ENCODE measurements around the gene PALLD.

DNA sequence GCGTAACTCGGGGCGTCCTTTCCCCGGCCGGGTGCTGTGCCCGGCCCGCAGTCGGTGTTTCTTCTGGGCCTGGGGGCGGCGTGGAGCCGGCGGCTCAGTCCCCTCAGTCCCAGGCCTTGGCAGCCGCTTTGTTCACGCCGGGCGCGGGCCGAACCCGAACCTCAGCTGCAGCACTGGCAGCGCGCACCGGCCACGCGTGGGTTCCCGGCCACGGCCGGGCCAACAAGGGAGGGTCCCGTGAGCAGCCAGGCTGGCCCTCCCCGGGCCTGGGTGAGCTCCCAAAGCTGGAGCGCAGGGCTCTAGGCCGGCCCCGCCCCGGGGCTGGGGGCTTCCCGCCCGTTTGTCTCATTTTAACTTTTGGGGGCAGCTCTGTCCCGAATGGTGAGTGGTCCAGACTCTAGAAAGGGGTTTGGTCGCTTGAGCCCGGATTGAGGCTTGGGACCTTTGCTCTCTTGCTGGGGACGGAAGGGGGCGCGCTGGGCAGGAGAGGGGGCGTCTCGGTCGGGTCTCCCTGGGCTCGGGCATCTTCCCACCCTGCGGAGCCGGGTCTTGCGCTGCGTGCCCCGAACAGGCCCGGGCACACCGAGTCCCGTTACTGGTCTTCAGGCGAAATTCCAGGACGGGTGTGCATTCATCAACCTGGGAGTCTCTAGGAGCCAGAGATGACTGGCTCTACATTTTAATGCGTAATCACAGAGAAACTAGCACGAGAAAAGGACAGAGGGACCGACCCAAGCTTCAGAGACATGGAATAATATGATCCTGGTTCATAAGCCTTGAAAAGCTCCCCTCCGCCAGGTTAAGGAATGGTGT is 336.1 kb downstream of the PALLD start:
- TF ChIP-seq EZH2 (IDR thresholded peaks at IDR 0.05; ENCODE audit: insufficient read depth, poor library complexity, severe bottlenecking) (no peak), EZH2phosphoT487 (IDR thresholded peaks at IDR 0.05; ENCODE audit: insufficient read depth, low read depth) (no peak)

All from GM23248 (cell line).